Astrocyte (in vitro differentiated cells and primary cell): Measurements from ENCODE around the gene PPP2CA. TPM values are rescaled to one million over a fixed set of nuclear protein-coding genes. Genes with fewer than 3 reads are reported as not detected.

Experiments used
- DNase-seq: peaks from one replicate; pipeline ENCODE4 v3.0.0-alpha.2; 2010; ENCODE audit warnings: low read depth
- FAIRE-seq: peaks from 2 replicates; lab custom pipeline; 2011; peaks lifted over from hg19 to GRCh38; lab: Jason Lieb, UNC
- H2AFZ ChIP-seq: 2 replicates; pipeline ENCODE4 v1.6.0; 2012; ENCODE audit warnings: low read depth, low read length, inconsistent platforms
- H3K27ac ChIP-seq: 2 replicates; pipeline ENCODE4 v1.5.1; 2011; ENCODE audit warnings: low read depth, low read length, inconsistent platforms
- H3K27me3 ChIP-seq: 2 replicates; pipeline ENCODE4 v1.6.0; 2011; ENCODE audit warnings: low read length, inconsistent platforms; ENCODE audit not compliant: insufficient read depth
- H3K36me3 ChIP-seq: 2 replicates; pipeline ENCODE4 v1.5.1; 2011; ENCODE audit warnings: low read length, inconsistent platforms; ENCODE audit not compliant: insufficient read depth
- H3K4me1 ChIP-seq: 2 replicates; pipeline ENCODE4 v1.5.1; 2011; ENCODE audit warnings: low read length, inconsistent platforms; ENCODE audit not compliant: insufficient read depth
- H3K4me2 ChIP-seq: 2 replicates; pipeline ENCODE4 v1.6.0; 2012; ENCODE audit warnings: low read length, inconsistent platforms
- H3K4me3 ChIP-seq: 2 replicates; pipeline ENCODE4 v1.5.1; 2011; ENCODE audit warnings: low read depth, mild to moderate bottlenecking, low read length, inconsistent platforms; ENCODE audit not compliant: insufficient read depth
- H3K79me2 ChIP-seq: 2 replicates; pipeline ENCODE4 v1.6.0; 2012; ENCODE audit warnings: mild to moderate bottlenecking, low read length, inconsistent platforms; ENCODE audit not compliant: insufficient read depth
- H3K9ac ChIP-seq: 2 replicates; pipeline ENCODE4 v1.6.0; 2012; ENCODE audit warnings: mild to moderate bottlenecking, low read length, inconsistent platforms
- H3K9me3 ChIP-seq: 2 replicates; pipeline ENCODE4 v1.5.1; 2012; ENCODE audit warnings: low read depth, mild to moderate bottlenecking, low read length, inconsistent platforms; ENCODE audit not compliant: insufficient read depth
- H4K20me1 ChIP-seq: 2 replicates; pipeline ENCODE4 v1.6.0; 2012; ENCODE audit warnings: low read length, inconsistent platforms; ENCODE audit not compliant: insufficient read depth
- H3K27ac Mint-ChIP-seq: one replicate; pipeline ENCODE4 v1.8.0; 2021; ENCODE audit warnings: mild to moderate bottlenecking, mixed read lengths; ENCODE audit not compliant: unreplicated experiment
- H3K27me3 Mint-ChIP-seq: one replicate; pipeline ENCODE4 v1.8.0; 2021; ENCODE audit warnings: low read depth, mixed read lengths; ENCODE audit not compliant: unreplicated experiment
- H3K36me3 Mint-ChIP-seq: one replicate; pipeline ENCODE4 v1.8.0; 2021; ENCODE audit warnings: low read depth, mixed read lengths; ENCODE audit not compliant: unreplicated experiment
- H3K4me1 Mint-ChIP-seq: one replicate; pipeline ENCODE4 v1.8.0; 2021; ENCODE audit warnings: low read depth, mixed read lengths; ENCODE audit not compliant: unreplicated experiment
- H3K4me3 Mint-ChIP-seq: one replicate; pipeline ENCODE4 v1.8.0; 2021; ENCODE audit warnings: mild to moderate bottlenecking, moderate library complexity, mixed read lengths; ENCODE audit not compliant: unreplicated experiment
- H3K9me3 Mint-ChIP-seq: one replicate; pipeline ENCODE4 v1.8.0; 2021; ENCODE audit warnings: mild to moderate bottlenecking, mixed read lengths; ENCODE audit not compliant: unreplicated experiment
- CTCF ChIP-seq: IDR thresholded peaks from 2 replicates; pipeline ENCODE4 v1.5.1; 2011; ENCODE audit warnings: low read depth, mild to moderate bottlenecking, inconsistent platforms, low read length, moderate library complexity; ENCODE audit not compliant: insufficient read depth
- EZH2 ChIP-seq: IDR thresholded peaks from 2 replicates; pipeline ENCODE4 v1.6.1; 2012; ENCODE audit warnings: mild to moderate bottlenecking, low read length, inconsistent platforms; ENCODE audit not compliant: insufficient read depth
- total RNA-seq: library from RNA; stranded (reverse); gene quantifications from 2 replicates; pipeline ENCODE4 v1.2.1, GENCODE V29; 2021

Gene PPP2CA
- total RNA-seq, 1 donor from 2014 or later, result 180 TPM

DNA sequence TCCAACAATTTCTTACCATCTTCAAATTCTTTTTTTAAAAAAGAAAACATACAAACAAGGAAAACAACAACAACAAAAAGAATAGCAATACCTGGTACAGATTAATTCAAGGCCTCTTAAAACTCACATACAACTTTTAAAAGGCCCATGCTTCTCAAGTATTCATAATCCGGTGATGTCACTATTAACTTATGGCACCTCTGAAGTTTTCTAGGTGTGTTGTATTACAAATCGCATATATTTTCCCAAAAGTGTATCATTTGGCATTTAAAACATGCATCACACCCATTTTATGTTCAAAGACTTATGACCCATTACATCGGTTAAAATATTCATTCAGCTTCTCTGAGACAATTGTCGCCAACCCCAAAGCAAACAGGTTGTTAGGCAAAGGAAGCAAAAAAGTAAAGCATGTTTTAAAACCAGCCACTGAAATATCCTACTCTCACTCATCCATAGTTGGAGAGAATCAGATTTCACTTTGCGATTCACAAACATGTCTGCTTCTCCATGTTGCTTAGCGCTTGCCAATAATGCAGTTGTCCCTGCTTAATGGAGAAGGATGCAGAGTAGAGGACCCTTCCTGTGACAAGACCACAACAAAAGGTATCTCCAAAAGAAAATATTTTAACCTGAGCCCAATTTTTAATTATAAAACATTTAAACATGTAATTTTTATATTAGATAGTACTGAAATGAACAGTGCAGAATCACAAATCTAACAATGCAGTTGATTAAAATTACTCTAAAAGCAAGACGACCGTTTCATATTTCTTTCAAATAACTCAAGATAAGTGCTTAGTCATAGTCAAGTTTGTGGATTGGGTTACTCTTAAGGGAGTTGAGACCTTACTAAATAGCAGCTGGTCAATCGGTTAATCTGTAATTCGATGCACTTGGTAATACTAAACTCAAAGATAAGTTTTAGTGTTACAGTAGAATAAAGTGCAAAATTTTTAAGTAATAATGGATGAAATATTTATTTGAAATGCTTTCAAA, 50.7 kb downstream of the PPP2CA start:
- Histone ChIP-seq H3K4me1 (peaks cover 11% of the 10 kb centered on the region), H2AFZ (no peak overlapping the region), H3K9me3 (no peaks in the 10 kb centered on the region), H3K4me3 (peak overlapping the region; percentile 99), H4K20me1 (peaks cover 62% of the 10 kb centered on the region), H3K79me2 (peaks cover 66% of the 10 kb centered on the region), H3K9ac (peak overlapping the region; percentile 98), H3K36me3 (peaks cover 29% of the 10 kb centered on the region), H3K4me2 (peak overlapping the region; percentile 93), H3K27me3 (no peaks in the 10 kb centered on the region), H3K27ac (peak overlapping the region; percentile 97)
- TF ChIP-seq EZH2, result no peak
- TF ChIP-seq CTCF, result no peak
- H3K36me3 Mint-ChIP-seq, result peaks cover 9% of the 10 kb centered on the region
- peak overlapping the region; percentile 96 for H3K4me3 Mint-ChIP-seq
- FAIRE-seq (no peak), DNase-seq (peak; percentile 60)
- H3K27ac Mint-ChIP-seq, result peak overlapping the region; percentile 37
- no peaks in the 10 kb centered on the region for H3K27me3 Mint-ChIP-seq
- H3K9me3 Mint-ChIP-seq, result no peaks in the 10 kb centered on the region
- H3K4me1 Mint-ChIP-seq, result peaks cover 11% of the 10 kb centered on the region

DNA sequence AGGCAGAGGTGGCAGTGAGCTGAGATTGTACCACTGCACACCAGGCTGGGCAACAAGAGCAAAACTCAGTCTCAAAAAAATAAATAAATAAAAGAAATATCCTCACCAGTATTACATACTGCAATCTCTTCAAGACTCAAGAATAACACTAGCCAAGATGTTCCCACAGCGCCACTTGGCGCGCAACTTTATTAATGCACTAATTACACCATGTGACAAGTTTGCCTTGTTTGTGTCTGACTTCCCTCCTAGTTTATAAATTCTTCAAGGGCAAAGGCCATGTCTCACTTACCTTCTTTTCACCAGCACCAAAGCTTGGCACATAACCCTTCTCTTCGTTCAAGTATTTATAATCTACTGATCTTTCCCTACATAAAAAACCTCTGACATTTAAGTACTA, 53.9 kb downstream of the PPP2CA start:
- H3K79me2 ChIP-seq, result peaks cover 93% of the 10 kb centered on the region
- no peak for FAIRE-seq
- peaks cover 5% of the 10 kb centered on the region for H3K4me1 ChIP-seq
- no peak overlapping the region for H3K27ac Mint-ChIP-seq
- no peak overlapping the region for H3K4me3 Mint-ChIP-seq
- H3K9me3 ChIP-seq, result no peaks in the 10 kb centered on the region
- TF ChIP-seq CTCF (no peak), EZH2 (no peak)
- H3K27ac ChIP-seq, result no peak overlapping the region
- no peaks in the 10 kb centered on the region for H3K27me3 ChIP-seq
- H3K9me3 Mint-ChIP-seq, result no peaks in the 10 kb centered on the region
- H2AFZ ChIP-seq, result no peak overlapping the region
- H3K36me3 Mint-ChIP-seq, result peaks cover 13% of the 10 kb centered on the region
- no peak overlapping the region for H3K4me2 ChIP-seq
- peaks cover 84% of the 10 kb centered on the region for H4K20me1 ChIP-seq
- H3K4me3 ChIP-seq, result no peak overlapping the region
- H3K9ac ChIP-seq, result no peak overlapping the region
- DNase-seq, result no peak
- no peaks in the 10 kb centered on the region for H3K27me3 Mint-ChIP-seq
- H3K36me3 ChIP-seq, result peaks cover 49% of the 10 kb centered on the region
- H3K4me1 Mint-ChIP-seq, result peaks cover 15% of the 10 kb centered on the region
